ENCODE results near the gene TPCN2. TPM values are rescaled to one million over a fixed set of nuclear protein-coding genes. Genes with fewer than 3 reads are reported as not detected.

The TPCN2 gene
- total RNA-seq, 4 donors from 2014 or later: 16.8 to 33.8 (median 28.3) TPM

- Histone ChIP-seq H3K27me3 (no peaks in the 10 kb centered on the region), H3K36me3 (peaks cover 0 to 86% of the 10 kb centered on the region in 2 donors), H3K27ac (peak overlapping the region in 3 of 4 donors; percentile 24 to 50 (median 42)), H3K4me1 (peaks cover 0 to 89% (median 6%) of the 10 kb centered on the region in 3 donors), H3K4me3 (no peak overlapping the region), H3K9me3 (no peaks in the 10 kb centered on the region)
- ATAC-seq: no peak
- TF ChIP-seq POLR2A (IDR thresholded peaks at IDR 0.05): no peak
- TF ChIP-seq POLR2AphosphoS5 (IDR thresholded peaks at IDR 0.05): no peak
- TF ChIP-seq CTCF (IDR thresholded peaks at IDR 0.05): no peak
- no peak for TF ChIP-seq EP300 (IDR thresholded peaks at IDR 0.05)
- 55% methylated on average over 5 of the region's 12 CpGs; no CpG with 5 or more reads in 1 of the 2 donors for WGBS, 2 donors (ENCODE audit: low coverage in 1 of 2)
Observed at GRCh38 chr11:69059985-69060384, 11.3 kb downstream of the TPCN2 start.

GRCh38 chr11:69060806-69061712, 12.3 kb downstream of the TPCN2 start:
- Histone ChIP-seq H3K27ac (peak overlapping the region in 3 of 4 donors; percentile 21 to 50 (median 24)), H3K36me3 (peaks cover 0 to 78% of the 10 kb centered on the region in 2 donors), H3K9me3 (no peaks in the 10 kb centered on the region), H3K4me3 (no peak overlapping the region), H3K27me3 (no peaks in the 10 kb centered on the region), H3K4me1 (peaks cover 0 to 89% (median 17%) of the 10 kb centered on the region in 3 donors)
- WGBS, 2 donors (ENCODE audit: low coverage in 1 of 2): 53 to 85% methylated on average over 3 to 11 of the region's 25 CpGs
- TF ChIP-seq CTCF (IDR thresholded peaks at IDR 0.05): no peak
- no peak for TF ChIP-seq POLR2A (IDR thresholded peaks at IDR 0.05)
- no peak for TF ChIP-seq EP300 (IDR thresholded peaks at IDR 0.05)
- no peak for TF ChIP-seq POLR2AphosphoS5 (IDR thresholded peaks at IDR 0.05)
- no peak for ATAC-seq

- 72 to 80% methylated on average over 1 to 4 of the region's 4 CpGs for WGBS, 2 donors (ENCODE audit: low coverage in 1 of 2)
- Histone ChIP-seq H3K4me1 (peaks cover 0 to 89% (median 19%) of the 10 kb centered on the region in 3 donors), H3K9me3 (no peaks in the 10 kb centered on the region), H3K36me3 (peaks cover 0 to 73% of the 10 kb centered on the region in 2 donors), H3K27ac (peak overlapping the region in 3 of 4 donors; percentile 21 to 85 (median 24)), H3K4me3 (no peak overlapping the region), H3K27me3 (no peaks in the 10 kb centered on the region)
- TF ChIP-seq POLR2AphosphoS5 (IDR thresholded peaks at IDR 0.05): no peak
- TF ChIP-seq POLR2A (IDR thresholded peaks at IDR 0.05): no peak
- TF ChIP-seq CTCF (IDR thresholded peaks at IDR 0.05): no peak
- TF ChIP-seq EP300 (IDR thresholded peaks at IDR 0.05): no peak
- no peak for ATAC-seq
Observed at GRCh38 chr11:69061713-69062053, 13.0 kb downstream of the TPCN2 start.

- H3K36me3 ChIP-seq: peaks cover 0 to 77% of the 10 kb centered on the region in 2 donors
- no peaks in the 10 kb centered on the region for H3K9me3 ChIP-seq
- H3K27me3 ChIP-seq: no peaks in the 10 kb centered on the region
- H3K4me3 ChIP-seq: no peak overlapping the region
- 70 to 87% methylated on average over 3 to 9 of the region's 15 CpGs for WGBS, 2 donors (ENCODE audit: low coverage in 1 of 2)
- no peak for TF ChIP-seq CTCF (IDR thresholded peaks at IDR 0.05)
- no peak for TF ChIP-seq POLR2AphosphoS5 (IDR thresholded peaks at IDR 0.05)
- no peak for TF ChIP-seq EP300 (IDR thresholded peaks at IDR 0.05)
- TF ChIP-seq POLR2A (IDR thresholded peaks at IDR 0.05): no peak
- peak overlapping the region in 3 of 4 donors; percentile 38 to 85 (median 82) for H3K27ac ChIP-seq
- ATAC-seq: no peak
- peaks cover 0 to 89% (median 19%) of the 10 kb centered on the region in 3 donors for H3K4me1 ChIP-seq
Observed at GRCh38 chr11:69062169-69062855, 13.6 kb downstream of the TPCN2 start.
